Hematopoietic multipotent progenitor cell (in vitro differentiated cells): Measurements from ENCODE around the gene CES2. TPM values are rescaled to one million over a fixed set of nuclear protein-coding genes. Genes with fewer than 3 reads are reported as not detected.
"Not testable (repeated sequence)": the region's sequence is repeated elsewhere in the genome, so short reads cannot be mapped to it uniquely, and the experiment has no call there.

ENCODE experiments used
- DNase-seq, 3 donors: peaks; one replicate each; pipeline ENCODE4 v3.0.0-alpha.2; 2011 to 2015; ENCODE audit warnings: low read depth in 2 of 3, low spot score in 2 of 3
- total RNA-seq: library from RNA; depleted of rRNA; stranded (reverse); fragments of >200 nt; gene quantifications from one replicate; pipeline ENCODE4 v1.2.3, GENCODE V29; 2012

The CES2 gene
- total RNA-seq, 1 donor: 48.2 TPM

GRCh38 chr16:66974932-66975246, 39.6 kb downstream of the CES2 start:
- DNase-seq: not testable (repeated sequence)

DNA sequence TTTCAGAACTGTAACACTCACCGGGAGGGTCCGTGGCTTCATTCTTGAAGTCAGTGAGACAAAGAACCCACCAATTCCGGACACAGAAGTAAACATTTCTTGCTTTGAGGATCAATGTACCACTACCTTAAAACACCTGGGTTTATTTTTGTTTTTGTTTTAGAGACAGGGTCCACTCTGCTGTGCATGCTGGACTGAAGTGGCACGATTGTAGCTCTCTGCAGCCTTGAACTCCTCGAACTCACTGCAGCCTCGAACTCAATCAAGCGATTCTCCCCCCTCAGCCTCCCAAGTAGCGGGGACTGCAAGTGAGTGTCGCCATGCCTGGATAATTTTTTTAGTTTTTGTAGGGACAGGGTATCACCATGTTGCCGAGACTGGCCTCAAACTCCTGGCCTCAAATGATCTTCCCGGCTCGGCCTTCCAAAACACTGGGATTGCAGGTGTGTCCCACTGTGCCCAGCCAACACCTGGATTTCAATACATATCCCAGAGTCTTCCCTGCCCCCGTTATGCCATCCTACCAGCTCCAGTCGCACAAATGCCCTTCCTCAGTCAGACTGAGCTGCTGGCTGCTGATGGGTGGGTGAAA, 40.1 kb downstream of the CES2 start:
- DNase-seq: no peak

DNA sequence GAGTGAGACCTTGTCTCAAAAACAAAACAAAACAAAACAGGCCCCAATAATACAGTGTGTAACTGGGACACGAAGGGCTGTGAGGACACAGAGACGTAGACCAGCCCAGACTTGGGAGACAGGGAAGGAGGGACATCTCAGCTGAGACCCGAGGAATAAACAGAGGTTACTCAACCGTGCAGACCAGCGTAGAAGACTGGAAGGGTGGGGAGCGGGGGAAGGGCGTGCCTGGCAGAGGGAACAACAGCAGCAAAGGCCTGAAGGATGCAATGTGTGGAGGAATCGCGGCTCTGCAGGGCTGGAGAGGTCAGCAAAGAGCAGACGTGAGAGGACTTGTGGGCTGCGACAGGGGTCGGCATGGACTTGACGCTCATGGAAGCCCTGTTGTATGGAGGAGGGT, 41.4 kb downstream of the CES2 start:
- no peak for DNase-seq

DNA sequence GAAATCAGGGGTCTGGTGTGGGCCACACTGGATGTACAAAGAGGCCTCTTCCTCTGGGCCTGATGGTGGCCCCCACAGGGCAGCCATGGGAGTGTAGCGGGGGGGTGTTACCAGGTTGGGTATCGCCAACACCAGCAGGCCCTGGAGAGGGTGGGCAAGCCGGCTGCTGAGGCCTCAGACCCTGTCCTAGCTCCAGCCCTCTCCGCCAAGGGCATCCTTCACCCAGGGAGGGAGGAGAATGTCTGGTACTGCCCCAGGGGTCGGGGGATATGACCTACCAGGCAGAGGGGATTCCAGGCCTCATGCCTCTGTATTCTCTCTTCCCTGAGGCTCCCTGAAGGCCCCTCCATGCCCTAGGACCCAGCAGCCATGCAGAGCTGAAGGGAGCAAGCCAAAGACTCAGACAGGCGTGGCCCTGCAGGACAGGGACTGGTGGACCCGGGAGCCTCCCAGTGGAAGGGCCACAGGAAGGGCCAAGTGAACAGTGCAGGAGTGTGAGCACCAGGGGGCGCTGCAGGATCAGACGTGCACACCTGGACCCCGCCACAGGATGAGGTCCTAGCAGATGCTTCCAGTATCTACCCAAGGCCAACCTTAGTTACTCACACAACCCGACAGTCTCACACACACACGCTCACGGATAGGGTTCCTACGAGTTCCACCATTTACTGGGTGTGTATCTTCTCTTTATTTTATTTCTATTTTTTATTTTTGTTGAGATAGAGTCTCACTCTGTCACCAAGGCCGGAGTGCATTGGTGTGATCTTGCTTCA, 42.2 kb downstream of the CES2 start:
- peak; percentile 72 to 88 (median 74) for DNase-seq

- DNase-seq: no peak
These were observed 43.8 kb downstream of the CES2 start for GRCh38 chr16:66979011-66979717.

DNA sequence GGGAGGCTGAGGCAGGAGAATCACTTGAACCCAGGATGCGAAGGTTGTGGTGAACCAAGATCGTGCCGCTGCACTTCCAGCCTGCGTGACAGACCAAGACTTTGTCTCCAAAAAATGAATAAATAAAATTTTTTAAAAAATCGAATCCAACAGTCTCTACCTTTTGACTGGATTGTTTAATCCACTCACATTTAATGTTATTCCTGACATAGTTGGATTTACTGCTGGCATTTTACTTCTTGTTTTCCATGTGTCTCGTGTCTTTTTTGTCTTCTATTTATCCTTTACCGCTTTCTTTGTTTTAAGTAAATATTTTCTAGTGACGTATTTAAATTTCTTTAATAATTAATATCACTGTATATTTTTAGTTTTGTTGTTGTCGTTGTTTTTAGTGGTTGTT, 47.7 kb downstream of the CES2 start:
- DNase-seq: no peak

GRCh38 chr16:66984892-66985311, 49.6 kb downstream of the CES2 start:
- no peak for DNase-seq

DNA sequence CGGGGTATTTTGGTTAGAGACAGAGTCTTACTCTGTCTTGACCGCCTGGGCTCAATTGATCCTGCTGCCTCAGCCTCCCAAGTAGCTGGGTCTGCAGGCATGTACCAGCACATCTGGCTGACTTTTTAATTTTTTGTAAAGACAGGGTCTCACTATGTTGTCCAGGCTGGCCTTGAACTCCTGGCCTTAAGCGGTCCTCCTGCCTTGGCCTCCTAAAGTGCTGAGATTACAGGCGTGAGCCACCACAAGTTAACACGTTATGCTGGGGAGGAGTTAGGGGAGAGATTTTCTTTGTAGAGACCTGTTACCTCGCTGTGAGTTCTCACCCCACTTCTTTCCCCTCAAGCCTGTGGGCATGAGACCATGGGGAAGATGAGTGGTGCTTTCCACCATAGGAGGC, 51.2 kb downstream of the CES2 start:
- DNase-seq: no peak

DNA sequence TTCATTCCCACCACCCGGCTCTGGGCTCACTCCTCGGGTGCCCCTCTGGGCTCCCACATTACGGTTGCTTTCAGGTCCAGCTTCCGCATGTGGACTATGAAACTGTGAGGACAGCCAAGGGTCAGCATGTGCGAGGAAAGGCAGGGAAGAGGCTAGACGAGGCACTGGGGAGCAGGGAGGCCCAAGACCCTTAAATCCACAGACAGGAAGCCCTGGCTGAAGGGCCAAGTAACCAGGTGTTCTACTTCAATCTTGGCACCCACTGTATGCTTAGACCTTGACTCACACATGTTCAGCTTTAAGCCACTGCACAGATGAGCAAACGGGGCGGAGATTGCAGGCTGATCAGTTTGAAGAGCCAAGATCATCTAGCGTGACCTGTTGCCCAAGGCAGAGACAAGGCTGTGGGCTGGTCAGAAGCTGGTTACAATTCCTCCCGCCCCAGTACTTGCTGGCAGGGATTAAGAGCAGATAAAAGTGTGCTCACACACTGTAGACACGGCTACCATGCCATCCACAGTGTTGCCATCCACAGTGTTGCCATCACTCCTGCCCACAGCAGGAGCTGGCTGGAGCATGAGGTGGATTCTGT, 53.0 kb downstream of the CES2 start, which contains the start of gene CES4A:
Gene CES4A (plus strand): TSS at position 393 of the 592 bp plus-strand sequence. CDS start 184 bp downstream, at position 577.
- no peak for DNase-seq

DNA sequence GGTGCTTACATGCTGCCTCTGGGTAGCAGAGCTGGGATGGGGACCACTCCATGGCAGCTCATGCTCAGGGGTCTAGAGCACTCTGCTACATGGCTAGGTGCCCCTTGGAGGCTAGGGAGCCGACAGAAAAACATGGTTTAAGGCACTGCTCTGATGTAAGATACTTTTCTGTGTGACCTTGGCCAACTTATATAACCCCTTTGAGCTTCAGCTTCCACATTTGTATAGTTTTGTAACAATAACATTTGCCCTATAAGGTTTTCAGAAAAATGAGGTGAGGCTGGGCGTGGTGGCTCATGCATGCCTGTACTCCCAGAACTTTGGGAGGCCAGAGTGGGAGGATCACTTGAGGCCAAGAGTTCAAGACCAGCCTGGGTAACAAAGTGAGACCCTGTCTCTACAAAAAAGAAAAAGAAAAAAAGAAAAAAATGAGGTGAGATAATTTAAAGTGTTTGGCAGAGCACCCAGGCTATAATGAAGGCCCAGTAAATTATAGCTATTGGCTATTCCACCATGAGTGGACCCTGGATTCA, 56.3 kb downstream of the CES2 start:
- no peak for DNase-seq

DNA sequence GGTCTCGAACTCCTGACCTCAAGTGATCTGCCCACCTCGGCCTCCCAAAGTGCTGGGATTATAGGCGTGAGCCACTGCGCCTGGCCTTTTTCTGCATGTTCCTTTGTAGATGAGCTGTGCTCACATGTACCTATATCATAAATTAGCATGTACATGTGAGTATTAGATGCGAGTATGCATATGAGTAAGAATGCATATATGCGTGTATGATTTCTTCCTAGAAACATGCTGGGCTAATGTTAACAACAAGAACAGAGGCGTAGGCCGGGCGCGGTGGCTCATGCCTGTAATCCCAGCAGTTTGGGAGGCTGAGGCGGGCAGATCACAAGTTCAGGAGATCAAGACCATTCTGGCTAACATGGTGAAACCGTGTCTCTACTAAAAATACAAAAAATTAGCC, 58.2 kb downstream of the CES2 start:
- not testable (repeated sequence) for DNase-seq

Other genes with a start within 250 kb of the CES2 start
- gene CMTM4, start 238.8 kb upstream of the CES2 start, total RNA-seq: 8.9 TPM
- gene DYNC1LI2, start 183.9 kb upstream of the CES2 start, total RNA-seq: 37.4 TPM
- gene TERB1, start 133.9 kb upstream of the CES2 start, total RNA-seq: not detected
- gene NAE1, start 104.5 kb upstream of the CES2 start, total RNA-seq: 17.2 TPM
- gene CA7, start 91.1 kb upstream of the CES2 start, total RNA-seq: under 0.01 TPM
- gene PDP2, start 55.0 kb upstream of the CES2 start, total RNA-seq: 5.4 TPM
- not detected for gene CDH16, start 16.6 kb upstream of the CES2 start, total RNA-seq
- gene RRAD, start 10.0 kb upstream of the CES2 start, total RNA-seq: 0.27 TPM
- 107 TPM for gene CIAO2B, start 1.1 kb upstream of the CES2 start, total RNA-seq
- 4.6 TPM for gene CES3, start 25.8 kb downstream of the CES2 start, total RNA-seq
- 8.1 TPM for gene CES4A, start 53.1 kb downstream of the CES2 start, total RNA-seq
- gene CBFB, start 93.6 kb downstream of the CES2 start, total RNA-seq: 55.7 TPM
- 21.0 TPM for gene PHAF1, start 174.4 kb downstream of the CES2 start, total RNA-seq
- 9.2 TPM for gene B3GNT9, start 215.5 kb downstream of the CES2 start, total RNA-seq
- 29.6 TPM for gene TRADD, start 224.4 kb downstream of the CES2 start, total RNA-seq
- gene FBXL8, start 224.4 kb downstream of the CES2 start, total RNA-seq: 14.8 TPM
- 1.3 TPM for gene HSF4, start 229.2 kb downstream of the CES2 start, total RNA-seq
- 0.54 TPM for gene NOL3, start 235.0 kb downstream of the CES2 start, total RNA-seq
- 12.9 TPM for gene MATCAP1, start 248.4 kb downstream of the CES2 start, total RNA-seq